Stimulated activated CD4-positive, alpha-beta T cell treated with anti-CD3 and anti-CD28 coated beads, Interleukin-1b, Interleukin-23, amount 100 ng/mL, for 24 hours (primary cell): Measurements from ENCODE around the gene F3.

Experiments
- DNase-seq, 4 experiments: peaks; one replicate each; pipeline ENCODE4 v3.0.0-alpha.2; 2020; ENCODE audit warnings: low read depth in 4 of 4, low spot score in 1 of 4

Gene F3

DNA sequence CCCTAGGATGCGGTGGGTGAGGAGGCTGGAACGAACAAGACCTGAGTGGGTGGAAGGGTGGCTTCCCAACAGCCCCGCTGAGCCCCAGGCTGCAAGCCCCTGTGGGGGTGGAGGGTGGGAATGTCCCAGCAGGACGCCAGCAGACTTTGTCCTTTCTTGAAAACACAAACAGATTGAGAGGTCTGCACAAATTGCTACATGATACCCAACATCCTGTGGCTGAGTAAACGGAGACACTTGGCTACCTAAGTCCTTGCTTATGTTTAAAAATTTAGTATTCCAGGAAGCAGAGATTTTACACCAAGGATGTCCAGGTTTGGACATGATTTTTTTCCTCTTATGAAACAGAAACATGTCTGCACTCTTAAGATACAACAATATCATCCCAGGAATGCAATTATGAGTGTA, 11.8 kb upstream of the F3 start:
- no peak for DNase-seq

DNA sequence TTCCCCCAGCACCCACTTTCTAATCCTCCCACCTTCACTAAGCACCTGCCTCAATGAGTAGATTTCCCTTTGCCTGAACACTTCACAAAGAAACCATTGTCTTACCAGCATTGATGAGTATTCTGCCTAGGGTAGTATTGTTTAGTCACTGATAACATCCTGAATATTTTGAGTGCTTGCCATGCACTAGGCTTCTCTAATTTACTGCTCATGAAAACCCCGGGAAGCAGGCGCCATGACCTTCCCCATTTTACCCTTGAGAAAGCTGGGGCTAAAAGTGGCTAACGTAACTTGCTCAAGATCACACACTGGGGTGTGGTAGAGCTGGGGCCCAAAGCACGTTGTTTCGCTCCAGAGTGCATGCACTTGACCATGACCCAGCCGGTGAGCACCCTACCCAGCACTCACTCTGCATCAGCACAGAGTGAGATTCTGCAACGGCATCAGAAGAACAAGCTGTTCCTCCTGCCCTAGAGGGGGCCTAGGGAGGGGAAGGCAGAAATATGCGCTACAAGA, 10.6 kb upstream of the F3 start:
- no peak for DNase-seq

DNA sequence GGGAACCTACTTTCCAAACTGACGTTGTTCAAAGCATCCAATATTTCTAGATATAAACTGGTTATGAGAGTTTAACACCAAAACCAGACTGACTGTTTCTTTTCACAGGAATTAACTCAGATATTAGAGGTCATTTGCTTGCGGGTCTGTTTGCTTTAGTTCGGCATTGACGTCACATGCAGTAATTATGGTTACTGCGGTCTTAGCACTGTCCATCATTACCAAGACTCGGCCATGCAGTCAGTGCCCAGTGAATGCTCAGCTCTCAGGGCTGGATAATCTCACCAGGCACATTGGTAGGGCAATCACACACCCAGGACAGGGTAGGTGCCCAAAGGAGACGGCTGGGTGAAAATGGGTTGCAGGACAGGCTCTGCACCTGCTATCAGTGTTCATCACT, 9.9 kb upstream of the F3 start:
- no peak for DNase-seq

DNA sequence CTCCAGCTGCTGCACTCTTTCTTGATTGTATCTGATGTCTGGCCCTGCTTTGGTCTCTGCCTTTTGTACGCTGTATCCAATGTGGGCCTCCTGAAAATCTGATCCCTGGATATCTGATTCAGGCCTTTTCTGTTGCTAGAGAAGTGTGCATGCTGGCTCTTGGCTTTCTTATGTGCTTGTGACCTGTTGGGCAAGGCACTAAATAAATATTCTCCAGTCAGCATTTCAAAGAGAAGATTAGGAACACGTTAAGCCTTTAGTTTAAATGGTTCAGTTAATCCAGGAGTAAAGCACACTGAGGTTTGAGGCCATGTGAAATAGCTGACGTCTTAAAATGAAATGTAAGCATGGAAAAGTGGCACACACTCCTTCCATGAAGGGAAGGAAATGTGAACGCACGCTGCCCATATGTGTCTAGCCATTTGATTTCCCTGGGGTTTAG, 9.3 kb upstream of the F3 start:
- DNase-seq: no peak

DNA sequence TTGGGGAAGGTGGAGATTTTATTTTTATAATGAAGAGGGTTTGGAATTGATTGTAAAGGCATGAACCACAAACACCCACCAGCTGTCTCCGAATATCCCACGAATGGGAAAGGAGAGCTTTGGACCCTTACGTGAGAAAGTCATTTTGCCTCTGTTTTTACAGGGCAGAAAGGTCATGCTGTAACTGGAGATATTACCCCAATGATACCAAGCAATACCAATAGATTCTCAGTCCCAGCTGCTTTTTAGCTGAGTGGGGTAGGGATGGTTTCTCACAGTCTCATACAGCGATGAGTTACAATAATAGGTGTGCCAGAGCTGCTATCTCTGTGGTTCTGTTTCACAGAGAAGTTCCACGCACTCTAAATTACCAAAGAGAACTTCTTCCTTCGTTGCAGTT, 8.8 kb upstream of the F3 start:
- DNase-seq: no peak

DNA sequence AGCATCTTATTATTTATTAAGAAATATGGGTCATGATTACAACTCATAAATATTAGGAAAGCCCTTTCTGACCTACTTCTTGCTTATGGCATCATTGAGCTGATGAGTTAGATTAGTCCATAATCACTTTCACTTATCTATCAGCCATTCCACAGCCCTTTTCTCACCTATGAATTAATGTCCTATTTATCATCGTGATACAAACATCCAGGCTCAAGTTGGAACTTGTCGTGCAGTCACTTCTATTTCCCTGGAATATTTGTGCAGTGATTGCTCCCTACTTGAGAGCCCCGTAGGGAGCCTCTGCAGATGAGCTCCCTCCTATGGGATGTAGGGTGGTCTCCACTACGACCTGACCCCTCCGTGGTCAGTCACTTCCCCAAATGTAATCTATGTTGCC, 8.1 kb upstream of the F3 start:
- DNase-seq: no peak

DNA sequence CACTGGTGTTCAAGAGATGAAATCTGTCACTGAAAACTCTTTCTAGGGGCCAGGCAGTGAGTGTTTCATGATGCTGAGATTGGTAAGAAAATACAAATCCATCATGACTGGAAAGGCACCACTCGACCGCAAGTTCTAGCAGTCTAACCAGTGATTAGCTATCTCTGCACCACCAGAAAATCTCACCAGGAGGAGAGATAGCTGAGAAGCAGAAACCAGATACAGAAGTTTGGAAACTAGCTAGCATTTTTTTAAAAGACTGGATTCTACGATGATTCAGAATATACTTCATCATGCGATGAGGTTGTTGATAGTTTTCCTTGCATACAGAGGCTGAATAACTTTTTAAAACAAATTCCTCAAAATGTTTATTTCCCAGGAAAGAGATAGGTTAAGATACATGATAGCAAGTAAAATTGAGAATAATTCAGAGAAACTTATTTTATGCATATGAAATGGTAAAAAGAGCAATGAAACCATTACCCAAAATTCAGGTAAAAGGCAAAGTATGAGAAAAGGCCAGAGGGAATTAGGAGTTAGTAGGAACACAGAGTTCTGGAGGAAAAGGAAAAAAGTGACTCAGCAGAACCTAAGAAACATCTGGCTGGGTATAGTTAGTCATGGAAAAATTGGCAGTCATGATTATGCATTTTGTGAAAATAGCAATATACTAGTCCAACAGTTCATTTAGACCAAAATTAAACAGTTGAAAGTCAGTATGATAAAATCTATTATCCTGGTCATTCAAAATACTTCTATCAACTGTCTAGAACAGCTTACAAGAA, 3.3 kb upstream of the F3 start:
- DNase-seq: no peak

DNA sequence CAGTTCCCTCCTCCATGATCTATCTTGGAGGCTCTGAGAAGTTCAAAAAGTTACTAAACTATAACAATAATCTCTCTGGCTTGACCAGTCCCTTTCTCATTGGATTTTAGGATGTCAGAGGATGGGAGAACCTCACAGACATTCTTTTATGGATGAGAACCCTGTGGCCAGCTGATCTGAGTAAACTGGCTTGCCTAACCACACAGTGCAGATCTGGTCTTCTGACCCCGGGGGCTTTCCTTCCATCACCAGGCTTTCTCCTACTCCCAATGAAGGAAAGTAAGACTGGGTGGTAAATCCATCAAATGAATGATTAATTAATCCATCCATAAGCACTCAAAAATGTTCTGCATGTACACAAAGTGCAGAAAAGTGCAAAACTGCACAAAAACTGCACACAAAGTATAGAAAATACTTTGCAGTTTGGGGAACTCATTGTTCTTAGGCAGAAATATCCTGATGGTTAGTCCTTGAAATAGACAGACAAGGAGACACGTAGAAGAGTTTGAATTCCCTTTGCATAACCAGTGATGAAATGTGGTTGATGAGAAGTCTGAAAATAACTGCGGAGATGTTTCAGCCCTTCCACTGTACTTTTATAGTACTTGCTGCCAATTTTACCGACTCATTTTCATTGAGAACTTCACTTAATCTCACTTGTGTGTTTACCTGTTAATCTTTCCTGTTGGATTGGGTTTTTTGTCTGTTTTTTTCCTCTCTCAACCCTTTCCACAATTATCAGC, 2.5 kb upstream of the F3 start:
- no peak for DNase-seq

DNA sequence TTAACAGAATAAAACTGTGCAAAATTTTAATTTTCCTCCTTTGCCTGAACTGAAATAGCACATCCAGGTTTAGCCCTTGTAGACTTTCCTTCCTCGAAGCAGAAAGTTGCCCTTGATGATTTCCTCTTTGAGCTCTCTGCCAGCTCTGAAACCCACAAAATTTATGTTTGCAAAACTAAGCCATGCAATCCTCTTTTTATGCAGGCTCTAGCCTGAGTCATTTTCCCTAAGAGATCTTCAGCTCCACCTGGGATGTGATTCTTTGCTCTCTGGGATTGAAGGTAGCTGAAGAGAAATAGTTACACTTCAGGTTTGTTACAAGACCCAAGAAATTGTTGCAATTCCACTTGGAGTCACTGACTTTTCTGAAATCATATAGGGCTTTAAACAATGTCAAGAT, 1.4 kb upstream of the F3 start:
- no peak for DNase-seq

DNA sequence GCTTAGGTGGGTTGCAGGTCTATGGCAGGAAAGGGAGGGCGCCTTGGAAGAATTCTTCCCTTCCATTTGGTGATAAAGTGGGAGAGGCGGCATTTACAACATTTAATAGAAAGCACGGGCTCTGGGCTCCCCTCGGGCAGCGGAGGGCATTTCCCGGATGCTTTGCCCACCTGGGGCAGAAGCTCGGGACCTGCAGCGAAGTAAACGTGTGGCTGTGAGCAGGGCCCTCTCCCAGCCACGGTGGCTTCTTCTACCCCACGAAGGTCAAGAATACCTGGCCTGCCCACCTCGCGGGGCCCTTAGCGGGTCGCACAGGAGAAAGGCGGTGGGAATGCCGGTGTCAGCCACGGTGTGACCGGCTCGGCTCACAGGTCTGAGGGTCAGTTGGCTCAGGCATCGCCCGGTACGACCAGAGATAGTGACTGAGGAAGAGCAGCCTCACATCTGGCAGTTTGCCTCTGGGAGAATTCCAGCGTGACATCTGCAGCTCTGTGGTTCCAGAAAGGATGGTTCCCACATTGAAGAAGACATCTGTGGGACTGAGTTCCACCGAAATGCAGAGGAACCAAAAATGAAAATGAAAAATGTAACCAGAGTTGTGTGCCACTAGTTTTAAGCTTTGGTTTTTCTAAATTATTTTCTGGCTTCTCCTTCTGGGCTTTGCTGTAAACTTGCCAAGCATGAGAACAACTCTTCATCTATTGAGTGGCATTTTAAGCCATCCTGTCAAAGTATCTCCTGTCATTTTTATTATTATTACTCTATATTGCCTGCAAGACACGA, 720 bp upstream of the F3 start:
- DNase-seq: peak in 1 of 4 experiments; percentile 1

DNA sequence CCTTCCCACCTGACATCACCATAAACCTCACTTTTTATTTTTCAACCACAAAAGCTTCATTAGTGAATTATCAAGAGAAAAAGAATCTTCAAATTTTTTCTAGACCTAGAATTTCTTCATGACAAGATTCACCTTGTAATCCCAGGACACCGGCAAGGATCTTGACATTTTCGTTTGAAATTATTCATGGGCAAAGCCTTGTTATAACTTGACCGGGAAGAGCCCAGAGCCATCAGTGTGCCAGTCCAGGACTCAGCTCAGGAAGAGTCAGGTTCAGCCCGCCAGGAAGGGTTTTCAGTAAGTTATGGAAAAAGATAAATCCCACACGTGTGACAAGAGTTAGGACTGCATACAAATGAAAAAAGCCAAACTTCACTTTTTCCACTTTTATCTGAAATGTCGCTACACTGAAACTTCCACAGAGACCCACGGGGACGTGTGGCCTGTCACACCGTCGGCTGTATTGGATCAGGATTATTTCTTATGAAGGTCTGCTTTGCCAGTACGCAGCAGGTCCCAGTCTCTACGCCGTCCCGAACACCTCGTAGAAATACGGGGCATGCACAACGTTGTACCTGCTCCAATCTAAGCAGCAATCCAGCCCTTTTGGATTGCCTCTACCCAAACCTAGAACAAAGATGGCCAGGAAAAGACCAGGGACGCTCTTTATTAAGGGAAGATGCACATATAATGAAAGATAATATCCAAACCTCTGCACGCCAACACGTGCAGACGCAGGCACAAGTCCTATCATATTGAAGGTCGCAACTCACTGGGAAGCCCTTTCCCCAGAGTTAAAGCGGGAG, 916 bp downstream of the F3 start:
- no peak for DNase-seq

DNA sequence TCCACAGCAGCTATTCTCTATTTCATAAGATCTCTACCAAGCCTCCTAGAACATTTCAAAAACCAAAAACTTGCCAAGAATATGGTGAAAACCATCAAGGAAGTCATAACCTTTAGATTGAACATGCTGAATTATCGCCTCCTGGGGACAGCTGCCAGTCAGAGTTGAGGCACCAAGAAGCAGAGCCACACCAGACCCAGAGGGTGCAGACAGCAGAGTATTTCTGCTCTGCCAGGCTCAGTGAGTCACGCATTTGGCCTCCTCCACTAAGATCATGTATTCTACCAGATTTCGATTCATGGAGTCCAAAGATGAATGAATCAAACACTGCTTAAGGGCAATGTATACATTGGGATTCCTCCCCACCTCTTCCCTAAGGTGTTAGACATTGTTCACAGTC, 2.1 kb downstream of the F3 start:
- DNase-seq: no peak

DNA sequence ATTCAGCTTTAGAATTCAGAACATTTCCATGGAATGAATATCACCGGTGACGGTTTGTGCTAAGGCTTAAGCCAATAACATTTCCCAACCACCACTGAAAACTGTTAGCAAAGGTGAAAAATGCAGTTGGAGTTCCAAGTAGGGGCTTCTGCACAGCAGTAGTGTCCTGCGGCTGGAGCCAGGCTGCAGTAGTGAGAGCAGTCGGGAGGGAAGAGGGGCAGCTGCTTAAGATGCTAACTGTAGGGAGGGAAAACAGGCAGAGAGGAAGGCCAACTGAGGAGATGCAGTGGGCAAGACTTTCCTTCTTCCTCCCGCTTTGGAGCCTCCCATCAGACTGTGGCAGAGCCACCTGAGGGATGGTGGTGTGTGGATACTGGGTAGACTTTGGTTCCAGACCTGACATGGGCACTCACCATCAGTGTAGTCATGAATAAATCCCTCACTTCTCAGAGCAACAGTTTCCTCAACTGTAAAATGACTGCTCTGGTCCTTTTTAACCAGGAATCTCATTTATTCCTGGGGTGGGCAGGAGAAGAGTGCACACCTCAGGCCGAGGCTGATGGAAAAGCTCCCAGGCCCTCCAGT, 3.2 kb downstream of the F3 start:
- no peak for DNase-seq

DNA sequence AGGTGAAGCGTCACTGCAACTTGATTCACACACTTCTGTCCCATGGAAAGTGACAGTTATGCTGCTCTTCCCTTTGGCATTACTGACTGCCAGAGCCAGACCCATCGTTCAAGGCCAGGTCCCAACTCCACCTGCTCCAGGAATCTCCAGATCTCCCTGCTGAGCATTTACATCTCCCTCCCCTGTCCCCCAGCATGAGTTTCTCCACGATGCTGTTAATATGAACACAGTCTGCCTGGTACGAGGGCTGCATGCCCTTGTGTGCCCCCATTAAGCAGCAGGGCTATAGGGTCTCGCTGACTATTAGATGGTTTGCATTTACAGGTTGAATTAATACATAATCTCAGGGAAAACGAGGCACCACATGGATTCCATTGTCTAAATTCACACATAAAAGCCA, 4.3 kb downstream of the F3 start:
- DNase-seq: no peak

DNA sequence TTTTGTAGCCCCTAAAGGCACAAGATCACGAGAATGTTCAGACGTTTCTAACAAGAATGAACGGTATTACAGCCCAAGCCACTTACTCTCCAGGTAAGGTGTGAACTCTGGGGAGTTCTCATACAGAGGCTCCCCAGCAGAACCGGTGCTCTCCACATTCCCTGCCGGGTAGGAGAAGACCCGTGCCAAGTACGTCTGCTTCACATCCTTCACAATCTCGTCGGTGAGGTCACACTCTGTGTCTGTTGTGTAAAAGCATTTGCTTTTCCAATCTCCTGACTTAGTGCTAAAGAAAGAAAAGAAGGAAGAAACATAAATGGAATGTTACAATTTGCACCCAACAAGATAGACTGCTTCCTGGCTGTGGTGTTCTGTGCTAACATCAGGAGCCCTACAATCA, 5.7 kb downstream of the F3 start:
- DNase-seq: no peak

DNA sequence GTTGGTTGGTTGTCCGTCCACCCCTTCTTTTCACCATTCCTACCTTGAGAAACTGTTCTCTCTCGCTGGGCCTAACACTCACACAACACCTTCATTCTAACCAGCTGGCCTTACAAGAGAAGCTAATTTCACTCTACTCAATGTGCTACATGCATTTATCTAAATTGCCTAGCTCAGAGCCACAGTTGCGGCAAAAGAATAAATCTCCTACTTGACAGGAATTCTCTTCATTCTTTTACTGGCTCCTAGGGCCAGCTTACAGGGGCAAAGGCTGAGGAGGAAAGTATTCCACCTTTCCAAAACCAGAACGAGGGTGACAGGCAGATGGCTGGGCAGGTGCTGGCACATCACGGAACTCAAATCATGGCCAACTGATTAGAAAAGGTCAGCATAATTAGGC, 6.5 kb downstream of the F3 start:
- DNase-seq: no peak

DNA sequence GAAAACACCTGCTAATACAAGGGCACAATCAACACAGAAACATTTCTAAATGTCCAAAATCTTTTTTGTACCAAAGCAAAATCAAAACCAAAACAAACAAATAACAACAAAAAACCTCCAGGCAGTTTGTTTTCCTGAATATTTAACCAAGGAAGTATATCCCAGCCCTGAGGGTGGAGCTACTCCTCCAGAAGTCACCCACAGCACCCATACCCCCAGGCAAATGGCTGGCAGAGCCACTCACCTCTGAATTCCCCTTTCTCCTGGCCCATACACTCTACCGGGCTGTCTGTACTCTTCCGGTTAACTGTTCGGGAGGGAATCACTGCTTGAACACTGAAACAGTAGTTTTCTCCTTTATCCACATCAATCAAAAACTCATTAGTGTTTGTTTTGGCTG, 9.5 kb downstream of the F3 start:
- no peak for DNase-seq

DNA sequence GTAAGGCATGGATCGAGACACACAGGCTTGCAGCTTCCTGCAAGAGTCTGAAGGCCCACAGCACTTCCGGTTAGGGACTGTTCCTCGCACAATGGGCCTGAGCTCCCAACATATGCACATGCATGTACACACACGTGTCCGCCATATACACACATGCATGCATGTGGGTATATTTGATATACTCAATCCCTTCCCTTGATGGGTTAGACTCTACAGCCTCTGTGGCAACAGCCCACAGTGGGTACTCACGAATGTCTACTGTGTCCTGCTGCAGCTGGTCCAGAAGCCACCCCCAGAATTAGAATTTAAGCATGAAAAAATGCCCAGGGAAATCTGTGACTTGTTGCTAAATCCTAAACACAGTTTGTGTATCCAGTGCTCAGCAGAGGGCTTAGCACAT, 9.9 kb downstream of the F3 start:
- DNase-seq: no peak

DNA sequence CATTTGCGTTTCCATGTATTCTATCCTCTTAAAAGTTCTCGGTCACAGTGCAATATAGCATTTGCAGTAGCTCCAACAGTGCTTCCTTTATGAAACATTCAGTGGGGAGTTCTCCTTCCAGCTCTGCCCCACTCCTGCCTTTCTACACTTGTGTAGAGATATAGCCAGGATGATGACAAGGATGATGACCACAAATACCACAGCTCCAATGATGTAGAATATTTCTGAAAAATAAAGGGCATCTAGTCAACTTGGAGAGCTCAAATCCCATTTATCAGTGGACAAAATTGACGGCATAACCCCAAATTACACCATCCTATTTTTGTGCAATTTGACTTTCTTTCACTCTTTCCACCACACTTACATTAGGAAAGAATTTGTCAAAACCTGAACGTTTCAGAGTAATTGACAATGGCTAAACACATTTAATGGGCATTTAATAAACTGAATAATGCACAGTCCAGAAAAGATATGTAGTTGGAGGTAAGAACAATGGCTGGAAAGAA, 11.1 kb downstream of the F3 start:
- no peak for DNase-seq

DNA sequence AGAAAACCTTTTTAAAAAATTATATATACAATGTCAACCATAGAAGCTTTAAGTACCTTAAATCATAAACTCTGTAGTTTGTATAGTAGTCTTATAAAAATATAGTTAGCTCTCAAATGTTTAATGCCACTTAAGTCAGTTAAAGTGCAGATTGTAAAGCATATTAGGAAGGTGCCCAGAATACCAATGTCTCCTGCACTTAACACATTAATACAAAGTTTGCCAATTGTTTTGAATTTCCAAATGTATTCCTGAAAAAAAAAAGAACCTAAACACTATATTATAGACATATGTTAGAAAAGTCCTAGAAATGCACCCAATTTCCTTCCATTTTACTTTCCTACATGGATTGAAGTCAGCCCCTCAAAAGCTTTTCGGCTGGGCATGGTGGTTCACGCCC, 12.1 kb downstream of the F3 start:
- DNase-seq: no peak
